WTC11 (cell line): ENCODE measurements around the gene DYRK2. TPM values are rescaled to one million over a fixed set of nuclear protein-coding genes. Genes with fewer than 3 reads are reported as not detected.
A peak's percentile ranks its signal among the peaks of the same experiment; 100 is the strongest.

ENCODE experiments used
- ATAC-seq: fragments of 200-7000 bp; cut with Tn5 transposase; 2 replicates; pipeline ENCODE4 v1.10.0; 2021; ENCODE audit warnings: mild to moderate bottlenecking, moderate library complexity
- CTCF ChIA-PET: fragments of 300-600 bp; sonication (Branson Sonifier 250); formaldehyde crosslinking; loops from one replicate; lab custom pipeline; 2021; ENCODE audit warnings: antibody characterized with exemption; lab: Charles Lee
- POLR2A ChIA-PET: fragments of 350-600 bp; sonication (Branson Sonifier 250); formaldehyde crosslinking; loops from one replicate; lab custom pipeline; 2021; ENCODE audit warnings: antibody characterized with exemption; lab: Charles Lee
- DNase-seq: peaks from one replicate; pipeline ENCODE4 v3.0.0; 2021; ENCODE audit warnings: low spot score
- H3K27ac Mint-ChIP-seq: 2 replicates; pipeline ENCODE4 v1.8.0; 2021; ENCODE audit warnings: mixed read lengths
- H3K27me3 Mint-ChIP-seq: 2 replicates; pipeline ENCODE4 v1.8.0; 2021; ENCODE audit warnings: low read depth, mild to moderate bottlenecking, moderate library complexity, mixed read lengths
- H3K36me3 Mint-ChIP-seq: 2 replicates; pipeline ENCODE4 v1.8.0; 2021; ENCODE audit warnings: mixed read lengths
- H3K4me1 Mint-ChIP-seq: 2 replicates; pipeline ENCODE4 v1.8.0; 2022; ENCODE audit warnings: mixed read lengths
- H3K4me3 Mint-ChIP-seq: 2 replicates; pipeline ENCODE4 v1.8.0; 2021; ENCODE audit warnings: mild to moderate bottlenecking, moderate library complexity, mixed read lengths
- H3K9me3 Mint-ChIP-seq: 2 replicates; pipeline ENCODE4 v1.8.0; 2021; ENCODE audit warnings: mixed read lengths
- CBFB ChIP-seq: sonication (generic); formaldehyde crosslinking; IDR thresholded peaks from 2 replicates; pipeline ENCODE4 v1.8.1; 2022; ENCODE audit warnings: mild to moderate bottlenecking, low read depth, missing genetic modification reagents
- CREM ChIP-seq: sonication (generic); formaldehyde crosslinking; IDR thresholded peaks from 2 replicates; pipeline ENCODE4 v1.8.1; 2022; ENCODE audit warnings: mild to moderate bottlenecking, missing genetic modification reagents, moderate library complexity
- E2F1 ChIP-seq: sonication (generic); formaldehyde crosslinking; IDR thresholded peaks from 2 replicates; pipeline ENCODE4 v1.8.0; 2022; ENCODE audit warnings: mild to moderate bottlenecking, missing genetic modification reagents
- ELF4 ChIP-seq: sonication (generic); formaldehyde crosslinking; IDR thresholded peaks from 2 replicates; pipeline ENCODE4 v1.8.1; 2022; ENCODE audit warnings: low read depth, mild to moderate bottlenecking, moderate library complexity, missing genetic modification reagents
- FOXK1 ChIP-seq: sonication (generic); formaldehyde crosslinking; IDR thresholded peaks from 2 replicates; pipeline ENCODE4 v1.8.0; 2022; ENCODE audit warnings: mild to moderate bottlenecking, moderate library complexity, missing genetic modification reagents
- KAT7 ChIP-seq: sonication (generic); formaldehyde crosslinking; IDR thresholded peaks from 2 replicates; pipeline ENCODE4 v1.8.1; 2023; ENCODE audit warnings: missing genetic modification reagents, mild to moderate bottlenecking, borderline replicate concordance
- MAX ChIP-seq: sonication (generic); formaldehyde crosslinking; IDR thresholded peaks from 2 replicates; pipeline ENCODE4 v1.8.0; 2022; ENCODE audit warnings: mild to moderate bottlenecking, missing genetic modification reagents
- MXD4 ChIP-seq: fragments of 250-450 bp; sonication (Bioruptor Pico); IDR thresholded peaks from 2 replicates; pipeline ENCODE4 v1.8.0; 2021; ENCODE audit warnings: mild to moderate bottlenecking, moderate library complexity, borderline replicate concordance
- NR3C1 ChIP-seq: sonication (generic); formaldehyde crosslinking; conservative IDR thresholded peaks from 2 replicates; pipeline ENCODE4 v1.8.1; 2023; ENCODE audit warnings: low read depth, mild to moderate bottlenecking, missing genetic modification reagents
- RELA ChIP-seq: sonication (generic); formaldehyde crosslinking; IDR thresholded peaks from 2 replicates; pipeline ENCODE4 v1.8.1; 2022; ENCODE audit warnings: missing genetic modification reagents, mild to moderate bottlenecking, borderline replicate concordance
- RORB ChIP-seq: fragments of 250-450 bp; sonication (Bioruptor Pico); IDR thresholded peaks from 2 replicates; pipeline ENCODE4 v1.9.0; 2021; ENCODE audit warnings: mild to moderate bottlenecking
- SMAD4 ChIP-seq: sonication (generic); formaldehyde crosslinking; IDR thresholded peaks from 2 replicates; pipeline ENCODE4 v1.8.0; 2022; ENCODE audit warnings: mild to moderate bottlenecking, missing genetic modification reagents
- USF1 ChIP-seq: sonication (generic); formaldehyde crosslinking; IDR thresholded peaks from 2 replicates; pipeline ENCODE4 v1.8.0; 2022; ENCODE audit warnings: mild to moderate bottlenecking, missing genetic modification reagents
- ZBTB21 ChIP-seq: sonication (generic); formaldehyde crosslinking; IDR thresholded peaks from 2 replicates; pipeline ENCODE4 v1.8.1; 2023; ENCODE audit warnings: mild to moderate bottlenecking, missing genetic modification reagents, borderline replicate concordance
- ZNF138 ChIP-seq: sonication (generic); formaldehyde crosslinking; conservative IDR thresholded peaks from 2 replicates; pipeline ENCODE4 v1.8.1; 2022; ENCODE audit warnings: mild to moderate bottlenecking, moderate library complexity, missing genetic modification reagents
- ZNF281 ChIP-seq: sonication (generic); formaldehyde crosslinking; IDR thresholded peaks from 2 replicates; pipeline ENCODE4 v1.8.0; 2023; ENCODE audit warnings: mild to moderate bottlenecking, missing genetic modification reagents
- ZNF317 ChIP-seq: sonication (generic); formaldehyde crosslinking; IDR thresholded peaks from 2 replicates; pipeline ENCODE4 v1.8.1; 2023; ENCODE audit warnings: low read depth, mild to moderate bottlenecking, moderate library complexity, missing genetic modification reagents, borderline replicate concordance
- ZNF416 ChIP-seq: fragments of 250-450 bp; sonication (Bioruptor Pico); IDR thresholded peaks from 2 replicates; pipeline ENCODE4 v1.9.0; 2021; ENCODE audit warnings: mild to moderate bottlenecking, inconsistent platforms
- total RNA-seq: library from RNA; stranded (reverse); gene quantifications from 3 replicates; pipeline ENCODE4 v1.2.3, GENCODE V29; 2021
- TF ChIP-seq, protein P1 (sequence below): sonication (generic); formaldehyde crosslinking; conservative IDR thresholded peaks from 2 replicates; pipeline ENCODE4 v1.8.1; 2023; ENCODE audit warnings: mild to moderate bottlenecking, low read depth, missing genetic modification reagents, moderate library complexity
- TF ChIP-seq, protein P2 (sequence below): fragments of 250-450 bp; sonication (Bioruptor Pico); IDR thresholded peaks from 2 replicates; pipeline ENCODE4 v1.9.0; 2021; ENCODE audit warnings: moderate library complexity, mild to moderate bottlenecking, inconsistent platforms, borderline replicate concordance

DYRK2 gene
- total RNA-seq, 1 experiment from 2014 or later = 36.1 TPM

DNA sequence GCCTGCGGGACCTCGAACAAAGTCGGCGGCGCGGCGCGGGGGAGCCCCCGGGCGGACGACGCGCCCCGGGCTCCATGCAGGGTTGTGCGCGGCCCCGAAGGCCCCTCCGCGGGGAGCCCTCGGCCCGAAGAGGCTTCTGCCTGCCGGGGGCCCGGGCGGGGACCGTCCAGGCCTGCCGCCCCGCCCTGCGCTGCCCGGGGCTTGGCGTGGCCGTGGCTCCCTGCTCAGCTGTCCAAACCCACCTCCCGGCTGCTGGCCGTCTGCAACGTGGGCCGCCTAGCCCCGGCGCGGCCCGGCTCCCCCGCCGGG lies 670 bp downstream of the DYRK2 start:
- peak; percentile 1; the same call in 1 of the 2 replicates for ATAC-seq
- CTCF ChIA-PET = no interaction called here
- no peak overlapping the region for H3K27ac Mint-ChIP-seq
- TF ChIP-seq CREM (CRISPR knock-in tag) = 0 out of 2 replicates have a peak, but pooled peaks have one; percentile 13
- TF ChIP-seq ZNF317 (CRISPR knock-in tag) = no peak
- TF ChIP-seq RORB (CRISPR knock-in tag) = no peak
- TF ChIP-seq ELF4 (CRISPR knock-in tag) = 0 out of 2 replicates have a peak, but pooled peaks have one; percentile 14
- peak; percentile 9; the same call in 1 of the 2 replicates for TF ChIP-seq KAT7
- TF ChIP-seq, all 79 proteins: peak for 3
- peaks cover 10% of the 10 kb centered on the region for H3K36me3 Mint-ChIP-seq
- DNase-seq = no peak
- H3K9me3 Mint-ChIP-seq = peaks cover 6% of the 10 kb centered on the region; the same call in 1 of the 2 replicates
- H3K4me3 Mint-ChIP-seq = no peak overlapping the region
- H3K4me1 Mint-ChIP-seq = peaks cover 40% of the 10 kb centered on the region
- POLR2A ChIA-PET = interaction anchor here (1.0 kb wide), 1 partner anchor 272 kb away, joined by 3 read pairs; no protein-coding TSS in a partner anchor
- H3K27me3 Mint-ChIP-seq = no peaks in the 10 kb centered on the region

DNA sequence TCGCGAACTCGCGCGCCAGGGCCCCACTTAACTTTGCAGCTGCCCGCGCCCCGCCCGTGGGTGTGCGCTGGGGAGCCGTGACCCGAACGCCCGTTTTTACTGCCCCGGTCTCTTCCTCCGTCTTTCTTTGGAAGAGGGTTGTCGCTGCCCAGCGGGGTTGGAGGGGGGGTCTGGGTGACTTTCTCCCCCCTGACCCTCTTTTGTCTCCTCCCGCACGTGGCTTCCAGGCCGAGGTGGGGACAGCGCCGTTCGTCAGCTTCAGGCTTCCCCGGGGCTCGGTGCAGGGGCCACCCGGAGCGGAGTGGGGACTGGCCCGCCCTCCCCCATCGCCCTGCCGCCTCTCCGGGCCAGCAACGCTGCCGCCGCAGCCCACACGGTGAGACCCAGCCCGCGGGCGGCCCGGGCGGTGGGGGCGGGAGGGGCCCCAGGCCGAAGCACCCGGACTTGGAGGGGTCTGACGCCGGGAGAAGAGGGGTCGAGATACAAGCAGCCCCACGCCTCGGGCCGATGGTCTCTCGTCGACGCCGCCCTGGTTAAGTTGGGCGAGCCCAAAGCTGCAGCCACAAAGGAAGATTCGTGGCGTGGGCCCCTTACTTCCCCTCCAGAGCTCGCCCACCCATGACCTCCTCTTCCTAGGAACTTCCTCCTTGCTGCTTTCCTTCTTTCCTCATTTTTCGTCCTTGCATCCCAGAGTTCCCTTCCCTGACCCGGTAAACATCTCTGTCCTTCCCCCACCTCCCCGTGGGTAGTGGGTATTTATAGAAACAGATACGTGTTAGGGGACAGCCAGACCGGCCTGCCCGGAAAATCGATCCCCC lies 1.2 kb downstream of the DYRK2 start:
- Mint-ChIP-seq H3K27ac (peak overlapping the region; percentile 93), H3K9me3 (peaks cover 3% of the 10 kb centered on the region; the same call in 1 of the 2 replicates), H3K36me3 (peaks cover 16% of the 10 kb centered on the region), H3K27me3 (no peaks in the 10 kb centered on the region), H3K4me3 (peak overlapping the region; percentile 97), H3K4me1 (peaks cover 46% of the 10 kb centered on the region)
- DNase-seq (peak; percentile 17), ATAC-seq (no peak)
- POLR2A ChIA-PET = no interaction called here
- CTCF ChIA-PET = interaction anchor here (1.5 kb wide), 1 partner anchor 293 kb away, joined by 4 read pairs; no protein-coding TSS in a partner anchor
- TF ChIP-seq ZNF317 (CRISPR knock-in tag) = 0 out of 2 replicates have a peak, but pooled peaks have one; percentile 20
- TF ChIP-seq ZBTB21 (CRISPR knock-in tag) = no peak
- no peak for TF ChIP-seq NR3C1 (CRISPR knock-in tag)
- no peak for TF ChIP-seq CBFB (CRISPR knock-in tag)
- no peak for TF ChIP-seq RELA (CRISPR knock-in tag)
- TF ChIP-seq E2F1 (CRISPR knock-in tag) = no peak
- no peak; the same call in 1 of the 2 replicates for TF ChIP-seq ZNF138 (CRISPR knock-in tag)
- peak; percentile 12; the same call in 1 of the 2 replicates for TF ChIP-seq ZNF281 (CRISPR knock-in tag)
- no peak for TF ChIP-seq FOXK1 (CRISPR knock-in tag)
- TF ChIP-seq, protein P1, sequence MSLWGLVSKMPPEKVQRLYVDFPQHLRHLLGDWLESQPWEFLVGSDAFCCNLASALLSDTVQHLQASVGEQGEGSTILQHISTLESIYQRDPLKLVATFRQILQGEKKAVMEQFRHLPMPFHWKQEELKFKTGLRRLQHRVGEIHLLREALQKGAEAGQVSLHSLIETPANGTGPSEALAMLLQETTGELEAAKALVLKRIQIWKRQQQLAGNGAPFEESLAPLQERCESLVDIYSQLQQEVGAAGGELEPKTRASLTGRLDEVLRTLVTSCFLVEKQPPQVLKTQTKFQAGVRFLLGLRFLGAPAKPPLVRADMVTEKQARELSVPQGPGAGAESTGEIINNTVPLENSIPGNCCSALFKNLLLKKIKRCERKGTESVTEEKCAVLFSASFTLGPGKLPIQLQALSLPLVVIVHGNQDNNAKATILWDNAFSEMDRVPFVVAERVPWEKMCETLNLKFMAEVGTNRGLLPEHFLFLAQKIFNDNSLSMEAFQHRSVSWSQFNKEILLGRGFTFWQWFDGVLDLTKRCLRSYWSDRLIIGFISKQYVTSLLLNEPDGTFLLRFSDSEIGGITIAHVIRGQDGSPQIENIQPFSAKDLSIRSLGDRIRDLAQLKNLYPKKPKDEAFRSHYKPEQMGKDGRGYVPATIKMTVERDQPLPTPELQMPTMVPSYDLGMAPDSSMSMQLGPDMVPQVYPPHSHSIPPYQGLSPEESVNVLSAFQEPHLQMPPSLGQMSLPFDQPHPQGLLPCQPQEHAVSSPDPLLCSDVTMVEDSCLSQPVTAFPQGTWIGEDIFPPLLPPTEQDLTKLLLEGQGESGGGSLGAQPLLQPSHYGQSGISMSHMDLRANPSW (CRISPR knock-in tag) = no peak
- TF ChIP-seq, protein P2, sequence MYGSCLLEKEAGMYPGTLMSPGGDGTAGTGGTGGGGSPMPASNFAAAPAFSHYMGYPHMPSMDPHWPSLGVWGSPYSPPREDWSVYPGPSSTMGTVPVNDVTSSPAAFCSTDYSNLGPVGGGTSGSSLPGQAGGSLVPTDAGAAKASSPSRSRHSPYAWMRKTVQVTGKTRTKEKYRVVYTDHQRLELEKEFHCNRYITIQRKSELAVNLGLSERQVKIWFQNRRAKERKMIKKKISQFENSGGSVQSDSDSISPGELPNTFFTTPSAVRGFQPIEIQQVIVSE (CRISPR knock-in tag) = no peak
- 0 out of 2 replicates have a peak, but pooled peaks have one; percentile 21 for TF ChIP-seq USF1 (CRISPR knock-in tag)
- TF ChIP-seq MXD4 (CRISPR knock-in tag) = no peak
- no peak for TF ChIP-seq SMAD4 (CRISPR knock-in tag)
- peak; percentile 39; the same call in 1 of the 2 replicates for TF ChIP-seq MAX (CRISPR knock-in tag)
- no peak for TF ChIP-seq ZNF416 (CRISPR knock-in tag)
